GM12873 (cell line): ENCODE data around the gene CSF1R.

Source experiments
- CTCF ChIP-seq: IDR thresholded peaks from 2 replicates; pipeline ENCODE4 v1.5.1; 2012; ENCODE audit warnings: low read depth, mild to moderate bottlenecking, moderate library complexity, low read length, control low read depth; ENCODE audit not compliant: insufficient read depth; ENCODE audit errors: missing control alignments

The CSF1R gene

GRCh38 chr5:150131461-150131860 is 45.1 kb upstream of the CSF1R start:
- TF ChIP-seq CTCF, result no peak

GRCh38 chr5:150130493-150130922 is 44.2 kb upstream of the CSF1R start:
- no peak for TF ChIP-seq CTCF

- peak; percentile 95 for TF ChIP-seq CTCF
Observed at GRCh38 chr5:150129813-150130492, 43.6 kb upstream of the CSF1R start.

- TF ChIP-seq CTCF, result no peak
Observed at GRCh38 chr5:150129454-150129812, 43.1 kb upstream of the CSF1R start.

GRCh38 chr5:150126921-150127265 is 40.5 kb upstream of the CSF1R start:
- TF ChIP-seq CTCF, result no peak

- TF ChIP-seq CTCF, result no peak
Observed at GRCh38 chr5:150126199-150126920, 40.0 kb upstream of the CSF1R start.

- TF ChIP-seq CTCF, result no peak
Observed at GRCh38 chr5:150125334-150125733, 39.0 kb upstream of the CSF1R start.
